ENCODE data around the gene KLHDC4. TPM values are rescaled to one million over a fixed set of nuclear protein-coding genes. Genes with fewer than 3 reads are reported as not detected.

The KLHDC4 gene
- total and polyA plus RNA-seq, 2 donors (not counting 1 experiment from before 2014, with no cell fraction given): 51.3 to 90.8 TPM

- H3K4me3 Mint-ChIP-seq: no peak overlapping the region
- no peaks in the 10 kb centered on the region for H3K4me1 Mint-ChIP-seq
- no peaks in the 10 kb centered on the region for H4K20me1 ChIP-seq (ENCODE audit: control insufficient read depth, insufficient read depth, low read length, poor library complexity, severe bottlenecking)
- intact Hi-C loops (cut with micrococcal nuclease): no loop called here
- peaks cover 3% of the 10 kb centered on the region for H3K27me3 Mint-ChIP-seq
- TF ChIP-seq, protein P1, sequence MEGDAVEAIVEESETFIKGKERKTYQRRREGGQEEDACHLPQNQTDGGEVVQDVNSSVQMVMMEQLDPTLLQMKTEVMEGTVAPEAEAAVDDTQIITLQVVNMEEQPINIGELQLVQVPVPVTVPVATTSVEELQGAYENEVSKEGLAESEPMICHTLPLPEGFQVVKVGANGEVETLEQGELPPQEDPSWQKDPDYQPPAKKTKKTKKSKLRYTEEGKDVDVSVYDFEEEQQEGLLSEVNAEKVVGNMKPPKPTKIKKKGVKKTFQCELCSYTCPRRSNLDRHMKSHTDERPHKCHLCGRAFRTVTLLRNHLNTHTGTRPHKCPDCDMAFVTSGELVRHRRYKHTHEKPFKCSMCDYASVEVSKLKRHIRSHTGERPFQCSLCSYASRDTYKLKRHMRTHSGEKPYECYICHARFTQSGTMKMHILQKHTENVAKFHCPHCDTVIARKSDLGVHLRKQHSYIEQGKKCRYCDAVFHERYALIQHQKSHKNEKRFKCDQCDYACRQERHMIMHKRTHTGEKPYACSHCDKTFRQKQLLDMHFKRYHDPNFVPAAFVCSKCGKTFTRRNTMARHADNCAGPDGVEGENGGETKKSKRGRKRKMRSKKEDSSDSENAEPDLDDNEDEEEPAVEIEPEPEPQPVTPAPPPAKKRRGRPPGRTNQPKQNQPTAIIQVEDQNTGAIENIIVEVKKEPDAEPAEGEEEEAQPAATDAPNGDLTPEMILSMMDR (IDR thresholded peaks at IDR 0.05): no peak
- TF ChIP-seq EZH2 (IDR thresholded peaks at IDR 0.05; ENCODE audit: borderline replicate concordance, insufficient read depth, low read depth, low read length, poor library complexity, severe bottlenecking): no peak
- no peaks in the 10 kb centered on the region for H3K36me3 ChIP-seq (replicated peaks in 1 of 2; ENCODE audit: control extremely low read depth in 1 of 2, control insufficient read depth in 1 of 2, extremely low read depth in 1 of 2, insufficient read depth in 2 of 2, low read length in 1 of 2)
- CTCF ChIA-PET: no interaction called here
- no peak overlapping the region for H3K27ac Mint-ChIP-seq
- H3K9me3 ChIP-seq (ENCODE audit: control extremely low read depth in 1 of 3, control insufficient read depth in 2 of 3, insufficient read depth in 1 of 3, low read length in 2 of 3): peaks cover 0 to 6% (median 0%) of the 10 kb centered on the region in 3 donors
- H3K4me3 ChIP-seq (ENCODE audit: control extremely low read depth in 1 of 5, extremely low read depth in 1 of 5, insufficient read depth in 1 of 5, low read depth in 2 of 5, low read length in 4 of 5): no peak overlapping the region
- H3K4me2 ChIP-seq (replicated peaks; ENCODE audit: low read depth, low read length, poor library complexity, severe bottlenecking): no peak overlapping the region
- H3K4me1 ChIP-seq (ENCODE audit: control insufficient read depth in 2 of 2, insufficient read depth in 2 of 2, low read length in 2 of 2): peaks cover 0 to 32% of the 10 kb centered on the region in 2 donors
- H3K79me2 ChIP-seq (ENCODE audit: control insufficient read depth, insufficient read depth, low read length): no peaks in the 10 kb centered on the region
- no peak overlapping the region for H2AFZ ChIP-seq (ENCODE audit: insufficient read depth, low read depth, low read length, poor library complexity, severe bottlenecking)
- DNase-seq (no peak), ATAC-seq (ENCODE audit: low read depth) (no peak)
- H3K27ac ChIP-seq (ENCODE audit: low read length in 2 of 2): no peak overlapping the region
- WGBS (ENCODE audit: insufficient coverage): 88% methylated on average over 7 of the region's 7 CpGs
- H3K27me3 ChIP-seq (replicated peaks in 1 of 4; ENCODE audit: control extremely low read depth in 1 of 4, control insufficient read depth in 3 of 4, insufficient read depth in 4 of 4, low read length in 3 of 4): peaks cover 0 to 5% (median 0%) of the 10 kb centered on the region in 4 experiments
- no peaks in the 10 kb centered on the region for H3K9me3 Mint-ChIP-seq (ENCODE audit: insufficient read depth)
- H3K9ac ChIP-seq (ENCODE audit: low read length): no peak overlapping the region
- POLR2A ChIA-PET: no interaction called here
Measured at GRCh38 chr16:87667443-87667842, 98.3 kb downstream of the KLHDC4 start.

- H3K9me3 ChIP-seq (ENCODE audit: control extremely low read depth in 1 of 3, control insufficient read depth in 2 of 3, insufficient read depth in 1 of 3, low read length in 2 of 3): peaks cover 0 to 6% (median 0%) of the 10 kb centered on the region in 3 donors
- H3K36me3 ChIP-seq (replicated peaks in 1 of 2; ENCODE audit: control extremely low read depth in 1 of 2, control insufficient read depth in 1 of 2, extremely low read depth in 1 of 2, insufficient read depth in 2 of 2, low read length in 1 of 2): no peaks in the 10 kb centered on the region
- 79% methylated on average over 16 of the region's 16 CpGs for WGBS (ENCODE audit: insufficient coverage)
- ATAC-seq (ENCODE audit: low read depth): no peak
- H3K9ac ChIP-seq (ENCODE audit: low read length): no peak overlapping the region
- Mint-ChIP-seq H3K4me3 (no peak overlapping the region), H3K4me1 (no peaks in the 10 kb centered on the region), H3K9me3 (ENCODE audit: insufficient read depth) (no peaks in the 10 kb centered on the region), H3K27me3 (peaks cover 3% of the 10 kb centered on the region), H3K27ac (no peak overlapping the region)
- intact Hi-C loops (cut with micrococcal nuclease): no loop called here
- no peak overlapping the region for H3K27ac ChIP-seq (ENCODE audit: low read length in 2 of 2)
- DNase-seq: no peak
- peaks cover 0 to 28% of the 10 kb centered on the region in 2 donors for H3K4me1 ChIP-seq (ENCODE audit: control insufficient read depth in 2 of 2, insufficient read depth in 2 of 2, low read length in 2 of 2)
- H4K20me1 ChIP-seq (ENCODE audit: control insufficient read depth, insufficient read depth, low read length, poor library complexity, severe bottlenecking): no peaks in the 10 kb centered on the region
- H2AFZ ChIP-seq (ENCODE audit: insufficient read depth, low read depth, low read length, poor library complexity, severe bottlenecking): no peak overlapping the region
- peaks cover 0 to 5% (median 0%) of the 10 kb centered on the region in 4 experiments for H3K27me3 ChIP-seq (replicated peaks in 1 of 4; ENCODE audit: control extremely low read depth in 1 of 4, control insufficient read depth in 3 of 4, insufficient read depth in 4 of 4, low read length in 3 of 4)
- TF ChIP-seq, protein P1 (IDR thresholded peaks at IDR 0.05): no peak
- no peak for TF ChIP-seq EZH2 (IDR thresholded peaks at IDR 0.05; ENCODE audit: borderline replicate concordance, insufficient read depth, low read depth, low read length, poor library complexity, severe bottlenecking)
- H3K79me2 ChIP-seq (ENCODE audit: control insufficient read depth, insufficient read depth, low read length): no peaks in the 10 kb centered on the region
- H3K4me2 ChIP-seq (replicated peaks; ENCODE audit: low read depth, low read length, poor library complexity, severe bottlenecking): no peak overlapping the region
- ChIA-PET CTCF (no interaction called here), POLR2A (no interaction called here)
- H3K4me3 ChIP-seq (ENCODE audit: control extremely low read depth in 1 of 5, extremely low read depth in 1 of 5, insufficient read depth in 1 of 5, low read depth in 2 of 5, low read length in 4 of 5): no peak overlapping the region
Measured at GRCh38 chr16:87666919-87667318, 98.9 kb downstream of the KLHDC4 start.

All from B cell (primary cell).